ENCODE data around the gene ZNF148.

The ZNF148 gene

DNA sequence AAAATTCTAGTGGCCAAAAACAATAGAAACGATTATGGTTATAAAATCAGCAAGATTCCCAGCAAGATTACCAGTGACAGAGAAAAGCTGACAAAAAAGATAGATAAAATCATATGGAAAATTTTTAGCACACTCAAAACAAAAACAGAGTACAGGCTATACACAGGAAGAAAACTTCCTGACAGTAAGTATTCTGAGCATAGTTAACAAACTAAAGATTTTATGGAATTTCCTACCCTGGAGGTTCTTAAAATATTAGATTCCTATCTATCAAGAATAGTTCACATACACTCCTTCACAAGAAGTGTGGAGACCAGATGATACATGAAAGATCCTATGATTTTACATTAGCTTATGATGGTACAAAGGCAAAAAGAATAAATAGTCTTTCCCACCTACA is 50.8 kb downstream of the ZNF148 start:
- Mint-ChIP-seq H3K27ac (peak overlapping the region; percentile 51), H3K36me3 (ENCODE audit: low read depth) (peaks cover 72% of the 10 kb centered on the region), H3K4me1 (peaks cover 7% of the 10 kb centered on the region), H3K27me3 (ENCODE audit: low read depth, poor library complexity) (no peaks in the 10 kb centered on the region), H3K4me3 (no peak overlapping the region), H3K9me3 (peaks cover 13% of the 10 kb centered on the region)
- TF ChIP-seq, protein P1, sequence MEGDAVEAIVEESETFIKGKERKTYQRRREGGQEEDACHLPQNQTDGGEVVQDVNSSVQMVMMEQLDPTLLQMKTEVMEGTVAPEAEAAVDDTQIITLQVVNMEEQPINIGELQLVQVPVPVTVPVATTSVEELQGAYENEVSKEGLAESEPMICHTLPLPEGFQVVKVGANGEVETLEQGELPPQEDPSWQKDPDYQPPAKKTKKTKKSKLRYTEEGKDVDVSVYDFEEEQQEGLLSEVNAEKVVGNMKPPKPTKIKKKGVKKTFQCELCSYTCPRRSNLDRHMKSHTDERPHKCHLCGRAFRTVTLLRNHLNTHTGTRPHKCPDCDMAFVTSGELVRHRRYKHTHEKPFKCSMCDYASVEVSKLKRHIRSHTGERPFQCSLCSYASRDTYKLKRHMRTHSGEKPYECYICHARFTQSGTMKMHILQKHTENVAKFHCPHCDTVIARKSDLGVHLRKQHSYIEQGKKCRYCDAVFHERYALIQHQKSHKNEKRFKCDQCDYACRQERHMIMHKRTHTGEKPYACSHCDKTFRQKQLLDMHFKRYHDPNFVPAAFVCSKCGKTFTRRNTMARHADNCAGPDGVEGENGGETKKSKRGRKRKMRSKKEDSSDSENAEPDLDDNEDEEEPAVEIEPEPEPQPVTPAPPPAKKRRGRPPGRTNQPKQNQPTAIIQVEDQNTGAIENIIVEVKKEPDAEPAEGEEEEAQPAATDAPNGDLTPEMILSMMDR (IDR thresholded peaks at IDR 0.05), result no peak
- no peak for DNase-seq

DNA sequence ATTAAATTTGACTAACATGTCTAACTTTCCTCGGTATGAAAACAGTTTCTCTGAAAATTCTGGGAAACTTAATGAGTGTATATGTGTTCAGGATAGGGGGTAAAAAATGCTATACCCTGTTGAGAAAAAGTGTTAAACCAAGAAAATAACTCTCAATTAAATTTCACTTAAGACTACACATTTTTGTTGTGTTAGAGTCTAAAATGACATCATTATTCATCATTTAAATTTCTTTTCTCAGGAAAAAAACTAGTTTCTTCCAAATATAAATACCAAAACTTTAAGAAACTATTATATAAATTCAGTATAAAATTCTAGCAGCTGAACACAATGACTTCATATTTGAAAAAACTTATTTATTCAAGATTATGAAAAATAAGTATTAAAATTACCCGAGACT is 52.2 kb downstream of the ZNF148 start:
- H3K27me3 Mint-ChIP-seq (ENCODE audit: low read depth, poor library complexity), result no peaks in the 10 kb centered on the region
- no peak overlapping the region for H3K27ac Mint-ChIP-seq
- peaks cover 21% of the 10 kb centered on the region for H3K4me1 Mint-ChIP-seq
- no peak for DNase-seq
- H3K36me3 Mint-ChIP-seq (ENCODE audit: low read depth), result peaks cover 72% of the 10 kb centered on the region
- no peak overlapping the region for H3K4me3 Mint-ChIP-seq
- H3K9me3 Mint-ChIP-seq, result peaks cover 13% of the 10 kb centered on the region
- TF ChIP-seq, protein P1 (IDR thresholded peaks at IDR 0.05), result no peak

DNA sequence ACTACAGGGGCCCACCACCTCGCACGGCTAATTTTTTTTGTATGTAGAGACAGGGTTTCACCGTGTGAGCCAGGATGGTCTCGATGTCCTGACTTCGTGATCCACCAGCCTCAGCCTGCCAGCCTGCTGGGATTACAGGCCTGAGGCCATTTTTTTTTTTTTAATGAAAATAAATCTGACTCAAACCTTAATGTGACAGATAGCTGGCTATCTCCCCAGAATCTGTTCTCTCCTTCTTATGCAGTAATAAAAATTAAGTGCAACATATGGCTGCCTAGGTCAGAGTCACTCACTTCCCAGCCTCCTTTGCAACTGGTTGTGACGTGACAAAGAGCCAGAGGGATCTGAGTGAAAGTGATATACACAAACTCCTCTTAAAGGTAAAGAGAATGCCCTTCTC is 53.0 kb downstream of the ZNF148 start:
- Mint-ChIP-seq H3K4me3 (no peak overlapping the region), H3K36me3 (ENCODE audit: low read depth) (peaks cover 71% of the 10 kb centered on the region), H3K9me3 (peaks cover 13% of the 10 kb centered on the region), H3K4me1 (peaks cover 21% of the 10 kb centered on the region), H3K27me3 (ENCODE audit: low read depth, poor library complexity) (no peaks in the 10 kb centered on the region), H3K27ac (peak overlapping the region; percentile 68)
- no peak for DNase-seq
- TF ChIP-seq, protein P1 (IDR thresholded peaks at IDR 0.05), result no peak

DNA sequence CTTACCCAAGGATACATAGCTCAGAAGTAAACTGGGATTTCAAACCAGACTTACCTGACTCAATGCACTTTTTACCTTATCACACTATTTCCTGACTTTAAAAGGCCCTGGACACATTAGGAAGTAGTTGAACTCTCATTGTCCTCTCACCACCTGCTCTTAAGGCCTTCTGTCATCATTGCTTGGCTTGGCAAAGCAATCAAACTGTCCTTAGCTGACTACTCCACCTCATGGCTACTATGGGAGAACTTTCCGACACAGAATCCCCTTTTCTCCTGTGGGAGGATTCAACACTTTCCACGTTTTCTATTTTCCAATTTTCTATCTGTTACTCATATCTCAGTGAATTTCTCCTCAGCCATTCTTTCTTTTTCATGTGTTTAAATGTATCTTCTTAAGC is 55.4 kb downstream of the ZNF148 start:
- no peaks in the 10 kb centered on the region for H3K27me3 Mint-ChIP-seq (ENCODE audit: low read depth, poor library complexity)
- H3K4me3 Mint-ChIP-seq, result no peak overlapping the region
- DNase-seq, result no peak
- H3K36me3 Mint-ChIP-seq (ENCODE audit: low read depth), result peaks cover 64% of the 10 kb centered on the region
- H3K9me3 Mint-ChIP-seq, result peaks cover under 1% of the 10 kb centered on the region
- H3K4me1 Mint-ChIP-seq, result peaks cover 21% of the 10 kb centered on the region
- TF ChIP-seq, protein P1 (IDR thresholded peaks at IDR 0.05), result no peak
- no peak overlapping the region for H3K27ac Mint-ChIP-seq

DNA sequence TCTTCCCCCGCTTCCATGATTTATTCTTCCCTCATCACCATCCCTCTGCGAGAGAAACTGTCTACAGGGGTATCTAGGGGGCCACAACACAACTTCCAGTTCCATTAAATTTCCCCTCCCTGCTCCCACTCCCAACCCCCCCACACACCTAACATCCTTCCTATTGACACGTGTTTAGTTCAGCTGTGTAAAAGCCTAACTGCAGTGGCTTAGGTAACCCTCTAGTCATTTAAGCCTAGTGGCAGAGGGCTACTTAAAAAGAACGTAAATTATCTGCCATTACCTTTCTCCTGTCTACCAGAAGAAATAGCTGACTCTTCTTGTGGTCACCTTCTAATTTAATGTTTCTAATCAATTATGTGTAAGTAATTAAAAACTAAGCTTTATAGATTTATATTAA is 56.3 kb downstream of the ZNF148 start:
- Mint-ChIP-seq H3K27me3 (ENCODE audit: low read depth, poor library complexity) (no peaks in the 10 kb centered on the region), H3K4me1 (peaks cover 21% of the 10 kb centered on the region), H3K4me3 (no peak overlapping the region), H3K27ac (peak overlapping the region; percentile 61), H3K9me3 (no peaks in the 10 kb centered on the region), H3K36me3 (ENCODE audit: low read depth) (peaks cover 63% of the 10 kb centered on the region)
- TF ChIP-seq, protein P1 (IDR thresholded peaks at IDR 0.05), result no peak
- no peak for DNase-seq

DNA sequence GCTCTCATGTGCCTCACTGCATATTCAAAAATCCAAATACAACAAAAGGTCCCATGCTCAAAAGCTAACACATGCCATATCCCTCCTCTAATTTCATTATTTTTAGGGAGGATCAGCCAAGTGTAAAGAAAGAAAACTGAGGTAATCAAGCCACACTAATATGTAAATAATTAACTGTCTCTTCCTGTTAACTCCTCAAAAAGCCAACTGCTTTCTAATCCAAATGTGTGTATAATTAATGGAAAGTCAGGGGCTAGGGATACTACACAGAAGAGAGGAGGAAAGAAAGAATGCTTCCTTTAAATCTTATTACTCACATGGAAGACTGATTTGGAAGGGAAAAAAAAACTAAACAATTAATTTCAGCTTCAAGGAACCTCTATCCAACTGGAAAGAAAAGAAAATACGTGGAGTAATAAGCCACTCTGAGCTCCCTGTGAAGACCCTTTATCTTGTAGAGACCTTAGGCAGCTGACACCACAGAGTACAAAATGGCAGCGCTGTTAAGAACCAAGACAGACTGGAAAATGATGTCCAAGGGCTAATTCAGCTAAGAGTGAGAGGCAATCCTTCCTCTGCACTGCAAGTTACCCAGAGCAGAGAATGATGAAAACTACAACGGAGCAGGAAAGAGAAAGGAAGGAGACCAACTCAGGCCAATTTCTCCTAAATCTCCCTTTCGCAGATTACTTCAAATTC is 56.8 kb downstream of the ZNF148 start:
- H3K4me1 Mint-ChIP-seq, result peaks cover 21% of the 10 kb centered on the region
- no peaks in the 10 kb centered on the region for H3K9me3 Mint-ChIP-seq
- no peak overlapping the region for H3K4me3 Mint-ChIP-seq
- no peak for DNase-seq
- peak overlapping the region; percentile 96 for H3K27ac Mint-ChIP-seq
- TF ChIP-seq, protein P1 (IDR thresholded peaks at IDR 0.05), result no peak
- no peaks in the 10 kb centered on the region for H3K27me3 Mint-ChIP-seq (ENCODE audit: low read depth, poor library complexity)
- H3K36me3 Mint-ChIP-seq (ENCODE audit: low read depth), result peaks cover 60% of the 10 kb centered on the region
